ENCODE data around the gene FOXO6.

- TF ChIP-seq POLR2AphosphoS5 (IDR thresholded peaks at IDR 0.05): no peak
- no peak for TF ChIP-seq POLR2A (IDR thresholded peaks at IDR 0.05)
Measured at GRCh38 chr1:41426201-41426890, 65.1 kb downstream of the FOXO6 start.

All from transverse colon (tissue), 3 donors.